Glutamatergic neuron (in vitro differentiated cells): ENCODE results near the gene U2AF1L4. TPM values are rescaled to one million over a fixed set of nuclear protein-coding genes. Genes with fewer than 3 reads are reported as not detected.

Source experiments
- DNase-seq: peaks from one replicate; pipeline ENCODE4 v3.0.0; 2022
- H3K27ac Mint-ChIP-seq: one replicate; pipeline ENCODE4 v1.8.0; 2020; ENCODE audit warnings: mild to moderate bottlenecking, mixed read lengths, inconsistent platforms; ENCODE audit not compliant: unreplicated experiment
- H3K27me3 Mint-ChIP-seq: one replicate; pipeline ENCODE4 v1.8.0; 2020; ENCODE audit warnings: mild to moderate bottlenecking, moderate library complexity, mixed read lengths, inconsistent platforms; ENCODE audit not compliant: unreplicated experiment
- H3K36me3 Mint-ChIP-seq: one replicate; pipeline ENCODE4 v1.8.0; 2020; ENCODE audit warnings: mild to moderate bottlenecking, mixed read lengths, inconsistent platforms; ENCODE audit not compliant: unreplicated experiment
- H3K4me1 Mint-ChIP-seq: one replicate; pipeline ENCODE4 v1.8.0; 2020; ENCODE audit warnings: mild to moderate bottlenecking, low read depth, mixed read lengths, inconsistent platforms; ENCODE audit not compliant: unreplicated experiment
- H3K4me3 Mint-ChIP-seq: one replicate; pipeline ENCODE4 v1.8.0; 2020; ENCODE audit warnings: mild to moderate bottlenecking, mixed read lengths, inconsistent platforms; ENCODE audit not compliant: unreplicated experiment
- H3K9me3 Mint-ChIP-seq: one replicate; pipeline ENCODE4 v1.8.0; 2020; ENCODE audit warnings: mild to moderate bottlenecking, moderate library complexity, mixed read lengths, inconsistent platforms; ENCODE audit not compliant: unreplicated experiment
- total RNA-seq: library from RNA; stranded (reverse); fragmentation: NEBNext Ultra II Directional; extraction: Animal tissue kit (Norgen Biotek cat#: 25700); gene quantifications from one replicate; pipeline ENCODE4 v1.2.1, GENCODE V29; 2021; ENCODE audit not compliant: unreplicated experiment
- TF ChIP-seq, protein P1 (sequence below): fragments of 200-600 bp; sonication (generic); IDR thresholded peaks from one replicate; pipeline ENCODE4 v1.5.0; 2021; ENCODE audit not compliant: partially characterized antibody, unreplicated experiment

U2AF1L4 gene
- total RNA-seq, 1 donor from 2014 or later, result 24.3 TPM

- no peaks in the 10 kb centered on the region for H3K36me3 Mint-ChIP-seq
- H3K27me3 Mint-ChIP-seq, result peaks cover 10% of the 10 kb centered on the region
- H3K4me3 Mint-ChIP-seq, result no peak overlapping the region
- H3K9me3 Mint-ChIP-seq, result peaks cover 6% of the 10 kb centered on the region
- H3K4me1 Mint-ChIP-seq, result peaks cover 11% of the 10 kb centered on the region
- TF ChIP-seq, protein P1, sequence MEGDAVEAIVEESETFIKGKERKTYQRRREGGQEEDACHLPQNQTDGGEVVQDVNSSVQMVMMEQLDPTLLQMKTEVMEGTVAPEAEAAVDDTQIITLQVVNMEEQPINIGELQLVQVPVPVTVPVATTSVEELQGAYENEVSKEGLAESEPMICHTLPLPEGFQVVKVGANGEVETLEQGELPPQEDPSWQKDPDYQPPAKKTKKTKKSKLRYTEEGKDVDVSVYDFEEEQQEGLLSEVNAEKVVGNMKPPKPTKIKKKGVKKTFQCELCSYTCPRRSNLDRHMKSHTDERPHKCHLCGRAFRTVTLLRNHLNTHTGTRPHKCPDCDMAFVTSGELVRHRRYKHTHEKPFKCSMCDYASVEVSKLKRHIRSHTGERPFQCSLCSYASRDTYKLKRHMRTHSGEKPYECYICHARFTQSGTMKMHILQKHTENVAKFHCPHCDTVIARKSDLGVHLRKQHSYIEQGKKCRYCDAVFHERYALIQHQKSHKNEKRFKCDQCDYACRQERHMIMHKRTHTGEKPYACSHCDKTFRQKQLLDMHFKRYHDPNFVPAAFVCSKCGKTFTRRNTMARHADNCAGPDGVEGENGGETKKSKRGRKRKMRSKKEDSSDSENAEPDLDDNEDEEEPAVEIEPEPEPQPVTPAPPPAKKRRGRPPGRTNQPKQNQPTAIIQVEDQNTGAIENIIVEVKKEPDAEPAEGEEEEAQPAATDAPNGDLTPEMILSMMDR, result no peak
- no peak overlapping the region for H3K27ac Mint-ChIP-seq
- no peak for DNase-seq
Observed at GRCh38 chr19:35712567-35713505, 32.4 kb downstream of the U2AF1L4 start.

DNA sequence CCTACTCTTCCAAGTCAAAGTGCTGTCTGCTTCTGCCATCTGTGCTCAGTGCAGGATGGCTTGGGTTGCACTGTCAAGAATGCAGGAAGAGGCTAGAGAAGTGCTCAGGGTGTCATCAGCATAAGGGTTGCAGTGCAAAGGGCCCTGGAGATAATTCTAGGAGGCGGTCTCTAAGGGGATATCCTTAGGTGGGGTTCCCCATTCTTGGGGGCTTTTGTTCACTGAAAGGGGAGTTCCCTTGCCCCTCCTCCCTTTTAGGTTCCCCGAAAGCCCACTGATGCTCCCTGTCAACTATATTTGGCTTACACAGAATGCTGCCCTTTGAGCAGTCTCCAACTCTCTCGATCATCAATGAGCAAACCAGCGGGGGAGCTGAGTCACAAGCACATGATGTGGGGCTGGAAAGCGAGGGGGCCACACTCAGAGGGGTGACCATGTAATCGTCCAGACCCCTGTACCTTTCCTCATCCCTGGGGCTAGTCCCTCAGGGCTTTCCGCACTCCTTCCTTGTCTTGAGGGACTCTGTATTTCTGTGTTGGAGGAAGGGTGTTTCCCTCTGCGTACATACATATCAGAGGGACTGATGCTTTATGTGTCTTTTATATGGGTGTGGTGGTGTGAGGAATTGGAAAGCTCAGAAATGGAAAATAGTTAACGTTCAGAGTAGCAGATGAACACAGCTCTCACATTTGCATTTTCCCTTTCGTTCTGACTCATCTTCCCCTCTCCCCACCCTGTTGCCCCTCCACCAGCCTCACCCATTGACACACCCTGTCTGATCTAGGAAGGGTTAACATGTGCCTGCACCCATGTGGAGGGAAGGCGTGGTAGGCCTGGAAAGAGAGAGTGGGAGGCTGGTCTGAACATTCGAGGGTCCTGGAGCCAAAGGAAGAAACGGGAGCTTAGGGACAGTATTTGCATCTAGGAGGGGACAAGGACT is 34.2 kb downstream of the U2AF1L4 start:
- Mint-ChIP-seq H3K27me3 (peaks cover 9% of the 10 kb centered on the region), H3K27ac (no peak overlapping the region), H3K36me3 (no peaks in the 10 kb centered on the region), H3K4me1 (peaks cover 9% of the 10 kb centered on the region), H3K9me3 (peaks cover 1% of the 10 kb centered on the region), H3K4me3 (no peak overlapping the region)
- TF ChIP-seq, protein P1, result no peak
- no peak for DNase-seq

GRCh38 chr19:35708391-35708790 is 36.8 kb downstream of the U2AF1L4 start:
- Mint-ChIP-seq H3K36me3 (no peaks in the 10 kb centered on the region), H3K9me3 (peaks cover 1% of the 10 kb centered on the region), H3K27me3 (peaks cover 7% of the 10 kb centered on the region), H3K4me3 (no peak overlapping the region), H3K27ac (no peak overlapping the region), H3K4me1 (no peaks in the 10 kb centered on the region)
- TF ChIP-seq, protein P1, result no peak
- no peak for DNase-seq

- Mint-ChIP-seq H3K4me3 (no peak within 1 kb of the TSS), H3K4me1 (no peaks in the 10 kb centered on the region), H3K27ac (no peak within 1 kb of the TSS), H3K36me3 (no peaks in the 10 kb centered on the region), H3K27me3 (peaks cover 7% of the 10 kb centered on the region), H3K9me3 (peaks cover 4% of the 10 kb centered on the region)
- DNase-seq, result no peak
- TF ChIP-seq, protein P1, result no peak
Observed at GRCh38 chr19:35704218-35704617, 41.0 kb downstream of the U2AF1L4 start, which contains the start of gene ZBTB32. Gene ZBTB32, plus strand, starts transcription at chr19:35704558. Its CDS starts 10,069 bp downstream, at chr19:35714627.
